Measurements from ENCODE around the gene LIMA1.

Gene LIMA1

DNA sequence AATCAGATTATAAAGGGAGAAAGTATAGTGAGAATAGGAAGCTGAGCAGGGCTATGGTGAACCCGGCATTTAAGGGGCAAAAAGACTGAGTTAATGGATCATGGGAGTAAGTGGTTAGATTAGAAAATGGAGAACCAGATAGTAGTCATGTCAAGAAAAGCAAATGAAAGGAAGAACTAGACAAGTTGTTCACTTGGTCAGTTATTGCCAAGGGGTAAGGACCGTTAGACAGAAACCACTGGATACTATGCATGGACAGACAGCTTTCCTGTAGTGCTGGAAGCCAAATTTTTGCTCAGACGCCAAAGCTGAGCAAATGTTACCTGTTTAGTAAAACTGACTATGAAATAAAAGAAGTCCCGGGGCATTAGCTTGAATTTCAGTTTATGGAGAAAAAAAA, 3.8 kb downstream of the LIMA1 start:
- Histone ChIP-seq H3K79me2 (ENCODE audit: insufficient read depth, low read length) (peaks cover 9% of the 10 kb centered on the region; the same call in 1 of the 2 replicates), H4K20me1 (ENCODE audit: insufficient read depth, low read length) (no peaks in the 10 kb centered on the region), H3K9me3 (ENCODE audit: insufficient read depth, low read length, severe bottlenecking) (no peaks in the 10 kb centered on the region), H3K9ac (ENCODE audit: low read depth, low read length) (no peak overlapping the region), H3K4me2 (ENCODE audit: insufficient read depth, low read length) (no peak overlapping the region), H3K27me3 (ENCODE audit: insufficient read depth, low read length, poor library complexity) (no peaks in the 10 kb centered on the region), H3K27ac (ENCODE audit: low read length) (no peak overlapping the region), H2AFZ (ENCODE audit: low read depth, low read length) (no peak overlapping the region), H3K4me3 (ENCODE audit: low read depth in 1 of 2, low read length in 2 of 2) (no peak overlapping the region), H3K36me3 (ENCODE audit: insufficient read depth, low read length) (no peaks in the 10 kb centered on the region), H3K4me1 (ENCODE audit: insufficient read depth, low read length) (peaks cover 16% of the 10 kb centered on the region)
- DNase-seq, result no peak
- no peak for ATAC-seq (ENCODE audit: insufficient read depth, low read depth)
- no peak for TF ChIP-seq EZH2 (IDR thresholded peaks at IDR 0.05; ENCODE audit: borderline replicate concordance, low read depth, low read length, severe bottlenecking)
- TF ChIP-seq, protein P1, sequence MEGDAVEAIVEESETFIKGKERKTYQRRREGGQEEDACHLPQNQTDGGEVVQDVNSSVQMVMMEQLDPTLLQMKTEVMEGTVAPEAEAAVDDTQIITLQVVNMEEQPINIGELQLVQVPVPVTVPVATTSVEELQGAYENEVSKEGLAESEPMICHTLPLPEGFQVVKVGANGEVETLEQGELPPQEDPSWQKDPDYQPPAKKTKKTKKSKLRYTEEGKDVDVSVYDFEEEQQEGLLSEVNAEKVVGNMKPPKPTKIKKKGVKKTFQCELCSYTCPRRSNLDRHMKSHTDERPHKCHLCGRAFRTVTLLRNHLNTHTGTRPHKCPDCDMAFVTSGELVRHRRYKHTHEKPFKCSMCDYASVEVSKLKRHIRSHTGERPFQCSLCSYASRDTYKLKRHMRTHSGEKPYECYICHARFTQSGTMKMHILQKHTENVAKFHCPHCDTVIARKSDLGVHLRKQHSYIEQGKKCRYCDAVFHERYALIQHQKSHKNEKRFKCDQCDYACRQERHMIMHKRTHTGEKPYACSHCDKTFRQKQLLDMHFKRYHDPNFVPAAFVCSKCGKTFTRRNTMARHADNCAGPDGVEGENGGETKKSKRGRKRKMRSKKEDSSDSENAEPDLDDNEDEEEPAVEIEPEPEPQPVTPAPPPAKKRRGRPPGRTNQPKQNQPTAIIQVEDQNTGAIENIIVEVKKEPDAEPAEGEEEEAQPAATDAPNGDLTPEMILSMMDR (IDR thresholded peaks at IDR 0.05; ENCODE audit: borderline replicate concordance, extremely low read depth, low read length, poor library complexity, severe bottlenecking), result no peak

DNA sequence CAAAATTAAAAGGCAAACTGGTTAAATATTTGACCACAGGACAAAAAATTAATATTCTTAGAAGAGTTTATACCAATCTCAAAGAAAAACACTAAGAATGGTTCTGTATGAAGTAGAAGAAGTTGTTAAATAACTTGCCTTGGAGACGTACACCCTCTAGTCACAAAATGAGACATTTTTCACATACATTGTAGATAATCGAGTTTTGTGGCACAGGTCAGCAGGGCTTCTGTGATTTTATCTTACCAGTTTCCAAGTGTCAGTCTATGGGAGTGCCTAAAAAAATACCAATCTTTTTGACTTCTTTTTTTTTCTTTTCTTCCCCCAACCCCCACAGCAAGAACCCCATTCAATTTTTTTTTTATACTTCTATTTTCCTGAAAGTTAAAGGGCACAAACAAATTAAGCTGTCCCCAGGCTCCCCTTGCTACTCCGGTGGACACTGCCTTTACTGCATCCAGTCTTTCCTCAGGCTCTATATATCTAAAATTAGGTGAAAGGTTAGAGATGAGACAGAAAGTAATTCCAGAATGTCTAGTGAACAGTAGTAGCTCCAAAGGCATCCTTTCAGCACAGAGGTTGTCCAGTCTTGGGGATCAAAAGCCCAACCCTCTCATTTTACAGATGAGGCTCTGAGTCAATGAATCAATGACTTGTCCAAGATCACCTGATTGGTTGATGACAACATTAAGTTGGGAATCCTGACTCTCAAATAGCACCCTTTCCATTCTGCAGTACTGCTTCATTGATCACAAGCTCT, 6.2 kb downstream of the LIMA1 start:
- Histone ChIP-seq H3K36me3 (ENCODE audit: insufficient read depth, low read length) (no peaks in the 10 kb centered on the region), H3K9me3 (ENCODE audit: insufficient read depth, low read length, severe bottlenecking) (no peaks in the 10 kb centered on the region), H3K27me3 (ENCODE audit: insufficient read depth, low read length, poor library complexity) (no peaks in the 10 kb centered on the region), H3K4me1 (ENCODE audit: insufficient read depth, low read length) (no peaks in the 10 kb centered on the region), H4K20me1 (ENCODE audit: insufficient read depth, low read length) (no peaks in the 10 kb centered on the region), H2AFZ (ENCODE audit: low read depth, low read length) (no peak overlapping the region), H3K79me2 (ENCODE audit: insufficient read depth, low read length) (no peaks in the 10 kb centered on the region), H3K4me2 (ENCODE audit: insufficient read depth, low read length) (no peak overlapping the region), H3K4me3 (ENCODE audit: low read depth in 1 of 2, low read length in 2 of 2) (no peak overlapping the region), H3K9ac (ENCODE audit: low read depth, low read length) (no peak overlapping the region), H3K27ac (ENCODE audit: low read length) (no peak overlapping the region)
- DNase-seq, result no peak
- TF ChIP-seq, protein P1 (IDR thresholded peaks at IDR 0.05; ENCODE audit: borderline replicate concordance, extremely low read depth, low read length, poor library complexity, severe bottlenecking), result no peak
- no peak for TF ChIP-seq EZH2 (IDR thresholded peaks at IDR 0.05; ENCODE audit: borderline replicate concordance, low read depth, low read length, severe bottlenecking)
- no peak for ATAC-seq (ENCODE audit: insufficient read depth, low read depth)

DNA sequence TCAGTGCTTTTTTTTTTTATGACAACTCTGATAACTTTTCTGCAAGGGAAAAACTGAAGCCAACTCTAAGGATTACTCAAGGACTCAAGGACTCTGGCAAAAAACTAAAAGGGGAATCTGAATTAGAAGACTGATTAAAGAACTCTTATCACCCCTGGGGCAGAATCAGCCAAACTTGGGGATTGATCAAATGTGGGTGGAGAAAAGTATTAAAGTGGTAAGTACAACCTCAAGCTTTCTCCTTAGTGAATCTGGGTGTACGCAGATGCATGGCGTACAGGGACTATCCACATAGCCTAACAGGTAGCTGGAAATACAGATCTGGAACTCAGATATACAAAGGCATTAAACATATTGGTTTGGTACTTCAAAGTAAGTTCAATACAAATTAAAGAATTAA, 7.3 kb downstream of the LIMA1 start:
- Histone ChIP-seq H3K36me3 (ENCODE audit: insufficient read depth, low read length) (no peaks in the 10 kb centered on the region), H4K20me1 (ENCODE audit: insufficient read depth, low read length) (no peaks in the 10 kb centered on the region), H3K27me3 (ENCODE audit: insufficient read depth, low read length, poor library complexity) (no peaks in the 10 kb centered on the region), H3K4me2 (ENCODE audit: insufficient read depth, low read length) (no peak overlapping the region), H3K4me1 (ENCODE audit: insufficient read depth, low read length) (no peaks in the 10 kb centered on the region), H3K4me3 (ENCODE audit: low read depth in 1 of 2, low read length in 2 of 2) (no peak overlapping the region), H2AFZ (ENCODE audit: low read depth, low read length) (no peak overlapping the region), H3K79me2 (ENCODE audit: insufficient read depth, low read length) (no peaks in the 10 kb centered on the region), H3K9ac (ENCODE audit: low read depth, low read length) (no peak overlapping the region), H3K27ac (ENCODE audit: low read length) (no peak overlapping the region), H3K9me3 (ENCODE audit: insufficient read depth, low read length, severe bottlenecking) (no peaks in the 10 kb centered on the region)
- ATAC-seq (ENCODE audit: insufficient read depth, low read depth) (no peak), DNase-seq (no peak)
- TF ChIP-seq EZH2 (IDR thresholded peaks at IDR 0.05; ENCODE audit: borderline replicate concordance, low read depth, low read length, severe bottlenecking), result no peak
- TF ChIP-seq, protein P1 (IDR thresholded peaks at IDR 0.05; ENCODE audit: borderline replicate concordance, extremely low read depth, low read length, poor library complexity, severe bottlenecking), result no peak

Measured in DND-41 (cell line).